Dendritic cell treated with granulocyte-macrophage colony-stimulating factor and Interleukin-4, amounts not matched to agents 40 ng/mL and 50 ng/mL, for 4 days (primary cell): ENCODE results near the gene KIAA1755.
A peak's percentile ranks its signal among the peaks of the same experiment; 100 is the strongest.
"Not testable (repeated sequence)": the region's sequence is repeated elsewhere in the genome, so short reads cannot be mapped to it uniquely, and the experiment has no call there.

Experiments used
- H3K27ac Mint-ChIP-seq: one replicate; pipeline ENCODE4 v1.8.0; 2022; ENCODE audit warnings: mild to moderate bottlenecking, mixed read lengths
- H3K27me3 Mint-ChIP-seq: one replicate; pipeline ENCODE4 v1.8.0; 2022; ENCODE audit warnings: mild to moderate bottlenecking, mixed read lengths
- H3K36me3 Mint-ChIP-seq: one replicate; pipeline ENCODE4 v1.8.0; 2022; ENCODE audit warnings: low read depth, mixed read lengths
- H3K4me1 Mint-ChIP-seq: one replicate; pipeline ENCODE4 v1.8.0; 2022; ENCODE audit warnings: low read depth, mixed read lengths
- H3K4me3 Mint-ChIP-seq: one replicate; pipeline ENCODE4 v1.8.0; 2022; ENCODE audit warnings: mild to moderate bottlenecking, moderate library complexity, mixed read lengths
- H3K9me3 Mint-ChIP-seq: one replicate; pipeline ENCODE4 v1.8.0; 2022; ENCODE audit warnings: mixed read lengths
- intact Hi-C: fragments of 100-400 bp; cut with micrococcal nuclease; formaldehyde crosslinking; loops from one replicate; pipeline ENCODE4 v1.15.0; 2022

The KIAA1755 gene

GRCh38 chr20:38297916-38298674 is 37.6 kb upstream of the KIAA1755 start:
- H3K4me1 Mint-ChIP-seq: peaks cover 79% of the 10 kb centered on the region
- peaks cover 24% of the 10 kb centered on the region for H3K27me3 Mint-ChIP-seq
- H3K4me3 Mint-ChIP-seq: no peak overlapping the region
- H3K9me3 Mint-ChIP-seq: no peaks in the 10 kb centered on the region
- intact Hi-C loops: no loop called here
- H3K27ac Mint-ChIP-seq: no peak overlapping the region
- H3K36me3 Mint-ChIP-seq: no peaks in the 10 kb centered on the region

GRCh38 chr20:38296433-38296832 is 35.9 kb upstream of the KIAA1755 start:
- Mint-ChIP-seq H3K27me3 (peaks cover 16% of the 10 kb centered on the region), H3K9me3 (no peaks in the 10 kb centered on the region), H3K4me3 (no peak overlapping the region), H3K4me1 (peaks cover 85% of the 10 kb centered on the region), H3K27ac (peak overlapping the region; percentile 47), H3K36me3 (no peaks in the 10 kb centered on the region)
- intact Hi-C loops: no loop called here

- no peak overlapping the region for H3K4me3 Mint-ChIP-seq
- no peaks in the 10 kb centered on the region for H3K36me3 Mint-ChIP-seq
- H3K9me3 Mint-ChIP-seq: no peaks in the 10 kb centered on the region
- H3K27me3 Mint-ChIP-seq: peaks cover 14% of the 10 kb centered on the region
- intact Hi-C loops: no loop called here
- H3K4me1 Mint-ChIP-seq: peaks cover 87% of the 10 kb centered on the region
- peak overlapping the region; percentile 22 for H3K27ac Mint-ChIP-seq
Measured at GRCh38 chr20:38295811-38296210, 35.3 kb upstream of the KIAA1755 start.

- Mint-ChIP-seq H3K4me3 (no peak overlapping the region), H3K27ac (no peak overlapping the region), H3K36me3 (no peaks in the 10 kb centered on the region), H3K27me3 (peaks cover 14% of the 10 kb centered on the region), H3K9me3 (no peaks in the 10 kb centered on the region), H3K4me1 (peaks cover 80% of the 10 kb centered on the region)
- intact Hi-C loops: no loop called here
Measured at GRCh38 chr20:38294076-38294591, 33.6 kb upstream of the KIAA1755 start.

GRCh38 chr20:38293491-38294065 is 33.0 kb upstream of the KIAA1755 start:
- H3K4me1 Mint-ChIP-seq: peaks cover 80% of the 10 kb centered on the region
- peaks cover 14% of the 10 kb centered on the region for H3K27me3 Mint-ChIP-seq
- H3K4me3 Mint-ChIP-seq: no peak overlapping the region
- no peaks in the 10 kb centered on the region for H3K9me3 Mint-ChIP-seq
- no peak overlapping the region for H3K27ac Mint-ChIP-seq
- H3K36me3 Mint-ChIP-seq: no peaks in the 10 kb centered on the region
- intact Hi-C loops: no loop called here

GRCh38 chr20:38291966-38292365 is 31.4 kb upstream of the KIAA1755 start:
- H3K9me3 Mint-ChIP-seq: no peaks in the 10 kb centered on the region
- no peaks in the 10 kb centered on the region for H3K36me3 Mint-ChIP-seq
- H3K27me3 Mint-ChIP-seq: peaks cover 14% of the 10 kb centered on the region
- H3K4me3 Mint-ChIP-seq: no peak overlapping the region
- peaks cover 88% of the 10 kb centered on the region for H3K4me1 Mint-ChIP-seq
- H3K27ac Mint-ChIP-seq: peak overlapping the region; percentile 61
- intact Hi-C loops: no loop called here

GRCh38 chr20:38290829-38291814 is 30.6 kb upstream of the KIAA1755 start:
- intact Hi-C loops: no loop called here
- Mint-ChIP-seq H3K27ac (peak overlapping the region; percentile 61), H3K36me3 (no peaks in the 10 kb centered on the region), H3K4me3 (no peak overlapping the region), H3K9me3 (peaks cover 4% of the 10 kb centered on the region), H3K4me1 (peaks cover 88% of the 10 kb centered on the region), H3K27me3 (peaks cover 7% of the 10 kb centered on the region)

- intact Hi-C loops: no loop called here
- Mint-ChIP-seq H3K27ac (peak overlapping the region; percentile 16), H3K4me3 (no peak overlapping the region), H3K9me3 (peaks cover 14% of the 10 kb centered on the region), H3K36me3 (no peaks in the 10 kb centered on the region), H3K27me3 (peaks cover 6% of the 10 kb centered on the region), H3K4me1 (peaks cover 52% of the 10 kb centered on the region)
Measured at GRCh38 chr20:38286586-38287531, 26.3 kb upstream of the KIAA1755 start.

GRCh38 chr20:38284893-38285444 is 24.4 kb upstream of the KIAA1755 start:
- H3K9me3 Mint-ChIP-seq: peaks cover 27% of the 10 kb centered on the region
- no peak overlapping the region for H3K27ac Mint-ChIP-seq
- H3K4me1 Mint-ChIP-seq: peaks cover 43% of the 10 kb centered on the region
- no peak overlapping the region for H3K4me3 Mint-ChIP-seq
- intact Hi-C loops: no loop called here
- peaks cover 6% of the 10 kb centered on the region for H3K27me3 Mint-ChIP-seq
- no peaks in the 10 kb centered on the region for H3K36me3 Mint-ChIP-seq

- H3K27ac Mint-ChIP-seq, intact Hi-C loops, H3K36me3 Mint-ChIP-seq, H3K27me3 Mint-ChIP-seq, H3K4me3 Mint-ChIP-seq: not testable (repeated sequence)
- Mint-ChIP-seq H3K4me1 (peaks cover 49% of the 10 kb centered on the region), H3K9me3 (peaks cover 27% of the 10 kb centered on the region)
Measured at GRCh38 chr20:38284066-38284650, 23.6 kb upstream of the KIAA1755 start.

GRCh38 chr20:38283236-38283635 is 22.7 kb upstream of the KIAA1755 start:
- Mint-ChIP-seq H3K36me3 (no peaks in the 10 kb centered on the region), H3K4me1 (peaks cover 46% of the 10 kb centered on the region), H3K4me3 (no peak overlapping the region), H3K27ac (no peak overlapping the region), H3K9me3 (peaks cover 27% of the 10 kb centered on the region), H3K27me3 (peaks cover 6% of the 10 kb centered on the region)
- intact Hi-C loops: no loop called here

- H3K27ac Mint-ChIP-seq, H3K27me3 Mint-ChIP-seq, H3K36me3 Mint-ChIP-seq, H3K4me3 Mint-ChIP-seq, intact Hi-C loops: not testable (repeated sequence)
- H3K4me1 Mint-ChIP-seq: peaks cover 27% of the 10 kb centered on the region
- peaks cover 25% of the 10 kb centered on the region for H3K9me3 Mint-ChIP-seq
Measured at GRCh38 chr20:38281176-38281915, 20.8 kb upstream of the KIAA1755 start.
